ENCODE data around the gene ETNK2. TPM values are rescaled to one million over a fixed set of nuclear protein-coding genes. Genes with fewer than 3 reads are reported as not detected.
A peak's percentile ranks its signal among the peaks of the same experiment; 100 is the strongest.

Gene ETNK2
- total and polyA plus RNA-seq, 2 of the 13 experiments (the other 11 are each of a cell fraction or from before 2014, with no cell fraction given) = 15.5 to 42.8 TPM

- TF ChIP-seq, protein P1, sequence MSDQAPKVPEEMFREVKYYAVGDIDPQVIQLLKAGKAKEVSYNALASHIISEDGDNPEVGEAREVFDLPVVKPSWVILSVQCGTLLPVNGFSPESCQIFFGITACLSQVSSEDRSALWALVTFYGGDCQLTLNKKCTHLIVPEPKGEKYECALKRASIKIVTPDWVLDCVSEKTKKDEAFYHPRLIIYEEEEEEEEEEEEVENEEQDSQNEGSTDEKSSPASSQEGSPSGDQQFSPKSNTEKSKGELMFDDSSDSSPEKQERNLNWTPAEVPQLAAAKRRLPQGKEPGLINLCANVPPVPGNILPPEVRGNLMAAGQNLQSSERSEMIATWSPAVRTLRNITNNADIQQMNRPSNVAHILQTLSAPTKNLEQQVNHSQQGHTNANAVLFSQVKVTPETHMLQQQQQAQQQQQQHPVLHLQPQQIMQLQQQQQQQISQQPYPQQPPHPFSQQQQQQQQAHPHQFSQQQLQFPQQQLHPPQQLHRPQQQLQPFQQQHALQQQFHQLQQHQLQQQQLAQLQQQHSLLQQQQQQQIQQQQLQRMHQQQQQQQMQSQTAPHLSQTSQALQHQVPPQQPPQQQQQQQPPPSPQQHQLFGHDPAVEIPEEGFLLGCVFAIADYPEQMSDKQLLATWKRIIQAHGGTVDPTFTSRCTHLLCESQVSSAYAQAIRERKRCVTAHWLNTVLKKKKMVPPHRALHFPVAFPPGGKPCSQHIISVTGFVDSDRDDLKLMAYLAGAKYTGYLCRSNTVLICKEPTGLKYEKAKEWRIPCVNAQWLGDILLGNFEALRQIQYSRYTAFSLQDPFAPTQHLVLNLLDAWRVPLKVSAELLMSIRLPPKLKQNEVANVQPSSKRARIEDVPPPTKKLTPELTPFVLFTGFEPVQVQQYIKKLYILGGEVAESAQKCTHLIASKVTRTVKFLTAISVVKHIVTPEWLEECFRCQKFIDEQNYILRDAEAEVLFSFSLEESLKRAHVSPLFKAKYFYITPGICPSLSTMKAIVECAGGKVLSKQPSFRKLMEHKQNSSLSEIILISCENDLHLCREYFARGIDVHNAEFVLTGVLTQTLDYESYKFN (CRISPR knock-in tag; conservative IDR thresholded peaks at IDR 0.05) = 0 out of 2 replicates have a peak, but pooled peaks have one; percentile 29
- TF ChIP-seq PCBP2 (optimal IDR thresholded peaks at IDR 0.05; ENCODE audit: low read depth, low read length, poor library complexity, severe bottlenecking) (no peak), ZNF652 (CRISPR knock-in tag; IDR thresholded peaks at IDR 0.05; ENCODE audit: borderline replicate concordance, low read depth) (no peak; the same call in 1 of the 2 replicates), ZNF34 (CRISPR knock-in tag; IDR thresholded peaks at IDR 0.05; ENCODE audit: borderline replicate concordance) (no peak), RARA (CRISPR knock-in tag; IDR thresholded peaks at IDR 0.05) (peak; percentile 23; the same call in 1 of the 2 replicates), ZNF841 (CRISPR knock-in tag; IDR thresholded peaks at IDR 0.05; ENCODE audit: borderline replicate concordance) (no peak), FOXC1 (CRISPR knock-in tag; IDR thresholded peaks at IDR 0.05; ENCODE audit: borderline replicate concordance) (no peak), ZNF232 (CRISPR knock-in tag; IDR thresholded peaks at IDR 0.05; ENCODE audit: borderline replicate concordance) (no peak), LCORL (IDR thresholded peaks at IDR 0.05) (no peak), LCORL (CRISPR knock-in tag; IDR thresholded peaks at IDR 0.05) (no peak), ARID5B (CRISPR knock-in tag; IDR thresholded peaks at IDR 0.05) (no peak), NR2C2 (CRISPR knock-in tag; IDR thresholded peaks at IDR 0.05; ENCODE audit: borderline replicate concordance) (0 out of 2 replicates have a peak, but pooled peaks have one; percentile 26), ZNF530 (CRISPR knock-in tag; IDR thresholded peaks at IDR 0.05; ENCODE audit: low read depth) (no peak)
- TF ChIP-seq, protein P2, sequence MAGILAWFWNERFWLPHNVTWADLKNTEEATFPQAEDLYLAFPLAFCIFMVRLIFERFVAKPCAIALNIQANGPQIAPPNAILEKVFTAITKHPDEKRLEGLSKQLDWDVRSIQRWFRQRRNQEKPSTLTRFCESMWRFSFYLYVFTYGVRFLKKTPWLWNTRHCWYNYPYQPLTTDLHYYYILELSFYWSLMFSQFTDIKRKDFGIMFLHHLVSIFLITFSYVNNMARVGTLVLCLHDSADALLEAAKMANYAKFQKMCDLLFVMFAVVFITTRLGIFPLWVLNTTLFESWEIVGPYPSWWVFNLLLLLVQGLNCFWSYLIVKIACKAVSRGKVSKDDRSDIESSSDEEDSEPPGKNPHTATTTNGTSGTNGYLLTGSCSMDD (CRISPR knock-in tag; IDR thresholded peaks at IDR 0.05) = no peak
- TF ChIP-seq, protein P3, sequence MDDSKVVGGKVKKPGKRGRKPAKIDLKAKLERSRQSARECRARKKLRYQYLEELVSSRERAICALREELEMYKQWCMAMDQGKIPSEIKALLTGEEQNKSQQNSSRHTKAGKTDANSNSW (CRISPR knock-in tag; IDR thresholded peaks at IDR 0.05; ENCODE audit: borderline replicate concordance) = no peak
These were observed 54.9 kb downstream of the ETNK2 start (continued) for GRCh38 chr1:204096931-204097330.
